ENCODE data around the gene CD22.

DNA sequence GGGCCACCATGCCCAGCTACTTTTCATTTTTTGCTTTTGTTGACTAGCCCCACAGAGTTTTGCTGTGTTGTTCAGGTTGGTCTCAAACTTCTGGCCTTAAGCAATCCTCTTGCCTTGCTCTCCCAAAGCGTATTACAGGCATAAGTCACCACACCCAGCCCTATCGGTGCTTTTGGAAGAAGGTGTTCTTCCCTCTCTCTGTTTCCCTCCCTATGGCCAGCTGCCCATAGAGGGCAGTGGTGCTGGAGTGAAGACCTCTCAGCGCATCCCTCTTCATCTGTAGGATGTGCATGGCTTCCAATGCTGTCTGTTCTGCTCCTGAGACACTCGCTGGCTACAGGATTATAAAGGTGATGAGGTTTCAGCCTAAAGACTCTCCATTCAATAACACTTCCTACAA, 1.3 kb upstream of the CD22 start:
- TF ChIP-seq, protein P1, sequence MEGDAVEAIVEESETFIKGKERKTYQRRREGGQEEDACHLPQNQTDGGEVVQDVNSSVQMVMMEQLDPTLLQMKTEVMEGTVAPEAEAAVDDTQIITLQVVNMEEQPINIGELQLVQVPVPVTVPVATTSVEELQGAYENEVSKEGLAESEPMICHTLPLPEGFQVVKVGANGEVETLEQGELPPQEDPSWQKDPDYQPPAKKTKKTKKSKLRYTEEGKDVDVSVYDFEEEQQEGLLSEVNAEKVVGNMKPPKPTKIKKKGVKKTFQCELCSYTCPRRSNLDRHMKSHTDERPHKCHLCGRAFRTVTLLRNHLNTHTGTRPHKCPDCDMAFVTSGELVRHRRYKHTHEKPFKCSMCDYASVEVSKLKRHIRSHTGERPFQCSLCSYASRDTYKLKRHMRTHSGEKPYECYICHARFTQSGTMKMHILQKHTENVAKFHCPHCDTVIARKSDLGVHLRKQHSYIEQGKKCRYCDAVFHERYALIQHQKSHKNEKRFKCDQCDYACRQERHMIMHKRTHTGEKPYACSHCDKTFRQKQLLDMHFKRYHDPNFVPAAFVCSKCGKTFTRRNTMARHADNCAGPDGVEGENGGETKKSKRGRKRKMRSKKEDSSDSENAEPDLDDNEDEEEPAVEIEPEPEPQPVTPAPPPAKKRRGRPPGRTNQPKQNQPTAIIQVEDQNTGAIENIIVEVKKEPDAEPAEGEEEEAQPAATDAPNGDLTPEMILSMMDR (IDR thresholded peaks at IDR 0.05; ENCODE audit: low read depth, low read length): peak; percentile 47
- TF ChIP-seq EZH2phosphoT487 (IDR thresholded peaks at IDR 0.05; ENCODE audit: low read depth): no peak
